ENCODE measurements around the gene LONP2. TPM values are rescaled to one million over a fixed set of nuclear protein-coding genes. Genes with fewer than 3 reads are reported as not detected.
A peak's percentile ranks its signal among the peaks of the same experiment; 100 is the strongest.

LONP2 gene
- polyA plus RNA-seq, 1 experiment: 34.1 TPM

DNA sequence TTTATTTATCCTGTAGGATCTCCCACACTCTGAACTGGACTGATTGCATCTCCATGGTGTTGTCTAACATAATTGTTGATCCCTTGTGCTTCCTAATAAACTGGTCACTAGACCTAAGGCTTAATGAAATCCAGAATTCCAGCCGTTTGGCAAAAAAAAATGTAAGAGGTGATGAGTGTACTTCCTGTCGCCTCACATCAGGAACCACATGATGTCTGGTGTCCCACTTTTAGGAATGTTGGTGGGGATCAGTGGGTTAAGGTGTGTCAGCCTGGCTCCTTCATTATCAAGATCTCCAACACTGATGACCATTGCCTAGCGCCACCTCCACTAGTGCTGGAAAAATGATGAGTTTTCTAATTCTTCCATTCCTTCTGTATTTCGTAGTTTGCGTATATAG is 18.6 kb upstream of the LONP2 start:
- TF ChIP-seq CTCF (IDR thresholded peaks at IDR 0.05; ENCODE audit: insufficient read depth, low read depth, low read length): no peak
- H3K4me3 ChIP-seq (ENCODE audit: low read depth, low read length): no peak overlapping the region
- no peaks in the 10 kb centered on the region for H3K36me3 ChIP-seq (ENCODE audit: control insufficient read depth, insufficient read depth, low read length)
- ChIA-PET POLR2A (no interaction called here), CTCF (interaction anchor here (1.9 kb wide), 1 partner anchor 11 kb away, joined by 4 read pairs; no protein-coding TSS in a partner anchor)
- no peaks in the 10 kb centered on the region for H3K27me3 ChIP-seq (ENCODE audit: control insufficient read depth, insufficient read depth, low read length)
- DNase-seq (ENCODE audit: low read depth): no peak

DNA sequence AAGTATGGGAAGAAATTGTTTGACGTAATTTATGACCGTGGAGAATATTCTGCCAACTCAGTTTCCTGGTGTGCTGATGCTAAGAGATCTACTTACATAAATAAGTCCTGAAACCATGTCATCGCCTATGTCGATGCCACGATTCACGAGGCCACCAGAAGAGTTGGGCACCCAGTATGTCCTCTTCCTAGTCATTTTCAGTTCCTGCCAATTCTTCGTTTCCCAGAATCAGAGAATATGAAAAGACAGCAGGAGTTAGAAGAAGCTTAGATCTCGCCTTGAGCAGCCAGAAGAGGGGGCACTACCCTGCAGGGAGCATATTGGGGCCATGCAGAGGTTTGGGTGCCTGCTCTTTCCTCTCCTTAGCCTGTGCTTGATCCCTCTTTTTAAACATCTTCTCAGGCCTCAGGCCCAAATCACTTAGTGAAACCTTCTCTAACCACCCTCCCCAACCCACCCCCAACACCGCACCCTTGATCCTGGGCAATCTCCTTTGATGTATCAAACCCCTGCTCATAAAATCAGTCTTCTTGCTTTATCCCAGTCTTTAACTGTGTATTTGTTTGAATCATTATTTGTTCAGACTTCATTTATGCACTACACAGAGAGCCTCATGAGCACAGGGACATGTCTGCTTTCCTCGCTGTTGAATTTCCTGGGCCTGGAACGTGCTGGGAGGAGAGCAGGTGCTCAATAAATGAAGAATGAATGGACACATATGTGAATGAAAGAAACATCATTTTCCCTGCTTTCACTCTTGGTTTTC is 12.2 kb upstream of the LONP2 start:
- POLR2A ChIA-PET: no interaction called here
- Histone ChIP-seq H3K27me3 (ENCODE audit: control insufficient read depth, insufficient read depth, low read length) (peaks cover 1% of the 10 kb centered on the region; the same call in 1 of the 2 replicates), H3K4me3 (ENCODE audit: low read depth, low read length) (no peak overlapping the region), H3K36me3 (ENCODE audit: control insufficient read depth, insufficient read depth, low read length) (no peaks in the 10 kb centered on the region)
- CTCF ChIA-PET: interaction anchor here (0.6 to 1.4 kb wide), 4 partner anchors 10 to 398 kb away, joined by 3 to 7 read pairs (median 4); no protein-coding TSS in a partner anchor
- DNase-seq (ENCODE audit: low read depth): no peak
- TF ChIP-seq CTCF (IDR thresholded peaks at IDR 0.05; ENCODE audit: insufficient read depth, low read depth, low read length): peak; percentile 51

DNA sequence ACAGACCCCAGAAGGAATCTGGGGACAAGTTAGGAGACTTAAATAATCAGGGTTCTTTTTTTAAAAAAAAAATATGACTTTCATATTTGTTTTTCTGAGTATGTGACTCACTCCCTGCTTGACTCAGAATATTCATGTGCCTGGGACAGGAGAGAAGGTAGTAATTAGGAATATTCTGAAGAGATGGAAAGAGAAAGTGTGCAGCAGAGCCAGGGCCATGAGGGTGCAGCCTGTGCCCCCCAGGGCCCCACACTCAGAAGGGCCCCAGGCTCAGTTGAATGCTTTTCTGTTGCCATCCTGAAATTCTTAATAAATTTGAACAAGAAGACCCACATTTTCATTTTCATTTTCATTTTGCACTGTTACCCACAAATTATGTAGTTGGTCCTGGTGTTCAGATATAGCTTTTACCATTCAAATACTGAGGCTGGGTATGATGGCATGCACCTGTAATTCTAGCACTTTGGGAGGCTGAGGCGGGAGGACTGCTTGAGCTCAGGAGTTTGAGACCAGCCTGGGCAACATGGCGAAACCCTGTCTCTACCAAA is 11.5 kb upstream of the LONP2 start:
- POLR2A ChIA-PET: interaction anchor here (0.6 kb wide), 1 partner anchor 517 kb away, joined by 3 read pairs; no protein-coding TSS in a partner anchor
- DNase-seq (ENCODE audit: low read depth): no peak
- H3K36me3 ChIP-seq (ENCODE audit: control insufficient read depth, insufficient read depth, low read length): no peaks in the 10 kb centered on the region
- H3K27me3 ChIP-seq (ENCODE audit: control insufficient read depth, insufficient read depth, low read length): peaks cover 1% of the 10 kb centered on the region; the same call in 1 of the 2 replicates
- no peak for TF ChIP-seq CTCF (IDR thresholded peaks at IDR 0.05; ENCODE audit: insufficient read depth, low read depth, low read length)
- no peak overlapping the region for H3K4me3 ChIP-seq (ENCODE audit: low read depth, low read length)
- CTCF ChIA-PET: interaction anchor here (0.8 to 1.4 kb wide), 2 partner anchors 395 to 398 kb away, joined by 3 to 5 read pairs; no protein-coding TSS in a partner anchor

GRCh38 chr16:48234630-48235029 is 9.5 kb upstream of the LONP2 start:
- CTCF ChIA-PET: no interaction called here
- Histone ChIP-seq H3K36me3 (ENCODE audit: control insufficient read depth, insufficient read depth, low read length) (no peaks in the 10 kb centered on the region), H3K4me3 (ENCODE audit: low read depth, low read length) (no peak overlapping the region), H3K27me3 (ENCODE audit: control insufficient read depth, insufficient read depth, low read length) (peaks cover 1% of the 10 kb centered on the region; the same call in 1 of the 2 replicates)
- POLR2A ChIA-PET: no interaction called here
- DNase-seq (ENCODE audit: low read depth): no peak
- no peak for TF ChIP-seq CTCF (IDR thresholded peaks at IDR 0.05; ENCODE audit: insufficient read depth, low read depth, low read length)

DNA sequence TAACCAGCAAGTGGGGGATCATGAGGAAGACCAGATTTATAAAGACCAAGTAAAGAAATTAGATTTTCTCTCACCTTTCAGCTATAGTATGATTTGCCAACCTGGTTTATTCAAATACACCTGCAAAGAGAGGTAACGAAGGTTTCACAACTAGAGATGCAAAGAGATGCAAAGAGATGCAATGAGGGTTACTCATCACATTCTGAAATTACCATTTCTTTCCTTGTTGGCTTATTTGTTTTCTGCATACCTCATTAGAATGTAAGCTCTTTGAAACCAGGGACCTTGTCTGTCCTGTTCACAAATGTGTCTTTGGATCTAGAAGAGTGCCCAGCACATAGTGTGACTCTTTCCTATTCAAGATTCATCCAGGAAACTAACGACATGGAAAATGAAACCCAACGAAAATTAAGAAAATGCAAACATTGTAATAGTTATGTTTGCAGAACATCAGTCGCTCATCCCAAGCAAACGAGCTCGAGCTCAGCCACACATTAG is 9.0 kb upstream of the LONP2 start:
- TF ChIP-seq CTCF (IDR thresholded peaks at IDR 0.05; ENCODE audit: insufficient read depth, low read depth, low read length): no peak
- no peaks in the 10 kb centered on the region for H3K36me3 ChIP-seq (ENCODE audit: control insufficient read depth, insufficient read depth, low read length)
- CTCF ChIA-PET: interaction anchor here (0.5 to 2.5 kb wide), 5 partner anchors 15 to 388 kb away, joined by 3 to 7 read pairs (median 3); no protein-coding TSS in a partner anchor
- POLR2A ChIA-PET: no interaction called here
- H3K4me3 ChIP-seq (ENCODE audit: low read depth, low read length): no peak overlapping the region
- DNase-seq (ENCODE audit: low read depth): no peak
- H3K27me3 ChIP-seq (ENCODE audit: control insufficient read depth, insufficient read depth, low read length): peaks cover 1% of the 10 kb centered on the region; the same call in 1 of the 2 replicates
